ENCODE data around the gene NIPAL1. TPM values are rescaled to one million over a fixed set of nuclear protein-coding genes. Genes with fewer than 3 reads are reported as not detected.
"Not testable (repeated sequence)": the region's sequence is repeated elsewhere in the genome, so short reads cannot be mapped to it uniquely, and the experiment has no call there.

NIPAL1 gene
- total RNA-seq, 1 donor from 2014 or later = 0.83 TPM

DNA sequence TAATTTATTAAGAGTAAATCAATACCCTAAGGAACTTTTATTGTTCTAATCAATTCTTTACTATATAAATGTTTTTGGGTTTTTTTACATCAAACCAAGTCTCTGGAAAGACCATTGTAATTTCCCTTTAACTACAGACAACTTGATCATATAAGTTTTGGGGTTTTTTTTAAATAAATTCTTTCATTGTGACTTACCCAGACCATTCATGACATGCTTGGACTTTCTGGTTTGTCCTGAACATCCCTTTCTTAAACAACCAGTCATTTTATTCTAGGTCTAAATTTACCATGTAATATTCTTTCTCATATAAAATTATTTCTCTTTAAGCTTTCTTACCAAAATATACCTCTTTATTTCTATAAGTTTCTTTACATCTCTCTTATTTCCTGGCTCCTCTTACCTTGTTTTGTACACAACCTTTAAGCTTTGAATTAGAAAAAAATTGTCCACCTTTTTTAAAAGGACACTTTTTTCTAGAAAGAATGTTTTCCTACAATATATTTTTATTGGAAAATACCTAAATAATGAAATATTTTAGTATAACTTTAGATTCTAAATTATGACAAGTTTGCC, 8.5 kb upstream of the NIPAL1 start:
- H3K36me3 Mint-ChIP-seq (ENCODE audit: unreplicated experiment) = peaks cover 6% of the 10 kb centered on the region
- peaks cover 7% of the 10 kb centered on the region for H3K9me3 Mint-ChIP-seq (ENCODE audit: unreplicated experiment)
- H3K4me1 Mint-ChIP-seq (ENCODE audit: low read depth, unreplicated experiment) = no peaks in the 10 kb centered on the region
- H3K27ac Mint-ChIP-seq (ENCODE audit: unreplicated experiment) = no peak overlapping the region
- no peaks in the 10 kb centered on the region for H3K27me3 Mint-ChIP-seq (ENCODE audit: unreplicated experiment)
- DNase-seq = no peak
- no peak overlapping the region for H3K4me3 Mint-ChIP-seq (ENCODE audit: unreplicated experiment)
- TF ChIP-seq, protein P1, sequence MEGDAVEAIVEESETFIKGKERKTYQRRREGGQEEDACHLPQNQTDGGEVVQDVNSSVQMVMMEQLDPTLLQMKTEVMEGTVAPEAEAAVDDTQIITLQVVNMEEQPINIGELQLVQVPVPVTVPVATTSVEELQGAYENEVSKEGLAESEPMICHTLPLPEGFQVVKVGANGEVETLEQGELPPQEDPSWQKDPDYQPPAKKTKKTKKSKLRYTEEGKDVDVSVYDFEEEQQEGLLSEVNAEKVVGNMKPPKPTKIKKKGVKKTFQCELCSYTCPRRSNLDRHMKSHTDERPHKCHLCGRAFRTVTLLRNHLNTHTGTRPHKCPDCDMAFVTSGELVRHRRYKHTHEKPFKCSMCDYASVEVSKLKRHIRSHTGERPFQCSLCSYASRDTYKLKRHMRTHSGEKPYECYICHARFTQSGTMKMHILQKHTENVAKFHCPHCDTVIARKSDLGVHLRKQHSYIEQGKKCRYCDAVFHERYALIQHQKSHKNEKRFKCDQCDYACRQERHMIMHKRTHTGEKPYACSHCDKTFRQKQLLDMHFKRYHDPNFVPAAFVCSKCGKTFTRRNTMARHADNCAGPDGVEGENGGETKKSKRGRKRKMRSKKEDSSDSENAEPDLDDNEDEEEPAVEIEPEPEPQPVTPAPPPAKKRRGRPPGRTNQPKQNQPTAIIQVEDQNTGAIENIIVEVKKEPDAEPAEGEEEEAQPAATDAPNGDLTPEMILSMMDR (IDR thresholded peaks at IDR 0.05; ENCODE audit: partially characterized antibody, unreplicated experiment) = no peak

- H3K4me1 Mint-ChIP-seq (ENCODE audit: low read depth, unreplicated experiment); H3K27me3 Mint-ChIP-seq (ENCODE audit: unreplicated experiment); DNase-seq; H3K9me3 Mint-ChIP-seq (ENCODE audit: unreplicated experiment); H3K36me3 Mint-ChIP-seq (ENCODE audit: unreplicated experiment); H3K27ac Mint-ChIP-seq (ENCODE audit: unreplicated experiment): not testable (repeated sequence)
- peak overlapping the region; percentile 10 for H3K4me3 Mint-ChIP-seq (ENCODE audit: unreplicated experiment)
Observed at GRCh38 chr4:48010906-48011305, 5.7 kb upstream of the NIPAL1 start.

DNA sequence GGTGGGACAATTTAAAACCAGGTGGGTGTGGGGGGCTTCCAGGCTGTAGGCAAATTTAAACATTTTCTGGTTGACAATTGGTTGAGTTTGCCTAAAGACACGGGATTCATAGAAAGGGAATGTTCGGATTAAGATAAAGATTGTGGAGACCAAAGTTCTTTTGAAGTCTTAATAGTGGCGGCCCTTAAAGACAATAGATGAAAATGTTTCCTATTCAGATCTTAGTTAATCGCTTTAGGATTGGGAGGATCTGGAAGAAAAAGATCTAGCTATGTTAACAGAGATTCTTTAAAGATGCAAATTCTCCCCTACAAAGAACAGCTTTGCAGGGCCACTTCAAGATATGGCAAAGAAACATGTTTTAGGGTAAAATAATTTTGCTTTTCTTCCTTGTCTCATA, 4.8 kb upstream of the NIPAL1 start:
- Mint-ChIP-seq H3K36me3 (ENCODE audit: unreplicated experiment) (no peaks in the 10 kb centered on the region), H3K4me1 (ENCODE audit: low read depth, unreplicated experiment) (peaks cover 2% of the 10 kb centered on the region), H3K27ac (ENCODE audit: unreplicated experiment) (no peak overlapping the region), H3K27me3 (ENCODE audit: unreplicated experiment) (no peaks in the 10 kb centered on the region), H3K9me3 (ENCODE audit: unreplicated experiment) (peaks cover 9% of the 10 kb centered on the region), H3K4me3 (ENCODE audit: unreplicated experiment) (no peak overlapping the region)
- TF ChIP-seq, protein P1 (IDR thresholded peaks at IDR 0.05; ENCODE audit: partially characterized antibody, unreplicated experiment) = no peak
- no peak for DNase-seq

GRCh38 chr4:48012824-48013223, 3.7 kb upstream of the NIPAL1 start:
- peaks cover 3% of the 10 kb centered on the region for H3K27me3 Mint-ChIP-seq (ENCODE audit: unreplicated experiment)
- DNase-seq = no peak
- H3K4me3 Mint-ChIP-seq (ENCODE audit: unreplicated experiment) = no peak overlapping the region
- peaks cover 2% of the 10 kb centered on the region for H3K4me1 Mint-ChIP-seq (ENCODE audit: low read depth, unreplicated experiment)
- H3K9me3 Mint-ChIP-seq (ENCODE audit: unreplicated experiment) = peaks cover 7% of the 10 kb centered on the region
- no peaks in the 10 kb centered on the region for H3K36me3 Mint-ChIP-seq (ENCODE audit: unreplicated experiment)
- no peak overlapping the region for H3K27ac Mint-ChIP-seq (ENCODE audit: unreplicated experiment)
- TF ChIP-seq, protein P1 (IDR thresholded peaks at IDR 0.05; ENCODE audit: partially characterized antibody, unreplicated experiment) = no peak

- no peaks in the 10 kb centered on the region for H3K36me3 Mint-ChIP-seq (ENCODE audit: unreplicated experiment)
- H3K27me3 Mint-ChIP-seq (ENCODE audit: unreplicated experiment) = peaks cover 3% of the 10 kb centered on the region
- TF ChIP-seq, protein P1 (IDR thresholded peaks at IDR 0.05; ENCODE audit: partially characterized antibody, unreplicated experiment) = no peak
- no peak overlapping the region for H3K4me3 Mint-ChIP-seq (ENCODE audit: unreplicated experiment)
- peaks cover 7% of the 10 kb centered on the region for H3K9me3 Mint-ChIP-seq (ENCODE audit: unreplicated experiment)
- peaks cover 2% of the 10 kb centered on the region for H3K4me1 Mint-ChIP-seq (ENCODE audit: low read depth, unreplicated experiment)
- H3K27ac Mint-ChIP-seq (ENCODE audit: unreplicated experiment) = no peak overlapping the region
- DNase-seq = no peak
Observed at GRCh38 chr4:48015216-48015615, 1.4 kb upstream of the NIPAL1 start.

Data from glutamatergic neuron (in vitro differentiated cells).